Retinal pigment epithelial cell (primary cell): ENCODE measurements around the gene CR2.
A peak's percentile ranks its signal among the peaks of the same experiment; 100 is the strongest.

Experiments
- DNase-seq: peaks from one replicate; pipeline ENCODE4 v3.0.0-alpha.2; 2010; ENCODE audit warnings: low read depth
- H3K4me3 ChIP-seq: 2 replicates; pipeline ENCODE4 v1.5.1; 2011; ENCODE audit warnings: mild to moderate bottlenecking, low read length, control low read depth, moderate library complexity
- CTCF ChIP-seq: conservative IDR thresholded peaks from 2 replicates; pipeline ENCODE4 v1.5.1; 2011; ENCODE audit warnings: low read depth, low read length, control low read depth, inconsistent platforms

The CR2 gene

GRCh38 chr1:207444514-207445217 is 9.5 kb upstream of the CR2 start:
- no peak for TF ChIP-seq CTCF
- no peak for DNase-seq
- H3K4me3 ChIP-seq, result no peak overlapping the region

DNA sequence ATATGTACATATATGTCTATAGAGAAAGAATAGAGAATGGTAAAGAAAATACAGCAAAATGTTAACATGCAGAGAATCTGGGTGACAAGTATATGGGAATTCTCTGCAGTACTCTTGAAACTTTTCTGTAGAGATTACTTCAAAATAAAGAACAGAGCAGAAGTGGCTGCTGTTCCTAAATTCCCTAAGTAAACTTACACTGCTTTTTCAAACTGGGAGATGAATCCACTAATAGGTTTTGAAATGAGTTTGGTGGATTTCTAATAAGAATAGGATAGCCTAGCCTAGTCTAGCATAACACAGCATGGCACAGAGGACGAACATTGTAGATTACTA is 450 bp upstream of the CR2 start:
- peak overlapping the region; percentile 50 for H3K4me3 ChIP-seq
- DNase-seq, result no peak
- TF ChIP-seq CTCF, result no peak

GRCh38 chr1:207455183-207455754 is 1.1 kb downstream of the CR2 start:
- peak overlapping the region; percentile 50 for H3K4me3 ChIP-seq
- no peak for DNase-seq
- no peak for TF ChIP-seq CTCF

GRCh38 chr1:207458414-207458813 is 4.3 kb downstream of the CR2 start:
- H3K4me3 ChIP-seq, result no peak overlapping the region
- no peak for DNase-seq
- no peak for TF ChIP-seq CTCF

DNA sequence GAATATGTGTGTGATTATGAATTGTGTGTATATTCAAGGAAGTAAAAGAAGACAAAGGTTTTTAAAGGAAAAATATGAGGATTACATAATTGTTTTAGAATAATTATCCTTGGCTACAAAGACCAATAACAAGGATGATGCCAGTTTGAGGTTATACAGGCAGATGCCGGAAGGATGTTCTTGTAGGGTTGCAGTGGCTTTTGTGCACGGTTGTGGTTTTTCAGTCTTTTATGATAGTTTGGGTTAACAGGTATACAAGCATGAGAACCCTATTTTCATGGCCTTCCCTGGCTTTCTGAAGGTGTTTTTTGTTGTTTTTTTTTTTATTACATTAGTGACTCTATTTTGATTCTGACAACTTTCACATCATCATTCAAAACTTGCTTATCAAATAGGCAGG is 4.9 kb downstream of the CR2 start:
- no peak overlapping the region for H3K4me3 ChIP-seq
- DNase-seq, result no peak
- no peak for TF ChIP-seq CTCF

GRCh38 chr1:207461649-207462048 is 7.5 kb downstream of the CR2 start:
- H3K4me3 ChIP-seq, result no peak overlapping the region
- TF ChIP-seq CTCF, result no peak
- DNase-seq, result no peak

DNA sequence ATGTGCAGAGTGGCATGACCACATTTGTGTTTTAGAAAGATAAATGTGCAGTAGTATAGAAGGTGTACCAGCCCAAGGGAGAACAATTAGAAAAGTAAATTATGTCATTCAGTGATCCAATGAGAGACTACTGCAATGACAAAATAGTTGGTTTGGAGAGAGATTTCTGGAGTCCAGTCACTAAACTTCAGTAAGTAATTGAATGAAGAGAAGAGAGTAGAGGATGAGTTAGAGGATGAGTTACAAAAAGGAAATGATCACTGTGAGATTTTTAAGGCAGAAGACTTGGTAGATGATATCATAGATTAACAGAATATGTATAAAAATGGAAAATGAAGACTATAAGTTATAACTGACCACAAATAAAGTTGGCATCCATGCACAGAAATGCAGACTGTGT is 8.4 kb downstream of the CR2 start:
- DNase-seq, result no peak
- H3K4me3 ChIP-seq, result no peak overlapping the region
- TF ChIP-seq CTCF, result no peak
